Esophagus squamous epithelium (tissue), 5 donors: ENCODE data around the gene TMEM120B. TPM values are rescaled to one million over a fixed set of nuclear protein-coding genes. Genes with fewer than 3 reads are reported as not detected.

Source experiments
- DNase-seq: peaks from one replicate; lab custom pipeline; 2025; lab: John Stamatoyannopoulos, UW
- H3K27ac ChIP-seq, 4 donors: fragments of 200-600 bp; sonication (generic); one replicate each; pipeline ENCODE4 v1.5.1; 2016 to 2019; ENCODE audit warnings: mild to moderate bottlenecking in 1 of 4
- H3K27me3 ChIP-seq, 4 donors: fragments of 200-600 bp; sonication (generic); 1 replicate in 3 of 4; 2 replicates in 1 of 4; pipeline versions ENCODE4 v1.5.1 to v1.6.0; 2017 to 2021; ENCODE audit warnings: antibody characterized with exemption in 1 of 4
- H3K36me3 ChIP-seq, 3 donors: fragments of 200-600 bp; sonication (generic); one replicate each; pipeline ENCODE4 v1.5.1; 2016 to 2019
- H3K4me1 ChIP-seq, 3 donors: fragments of 200-600 bp; sonication (generic); one replicate each; pipeline ENCODE4 v1.5.1; 2017 to 2019
- H3K4me3 ChIP-seq, 4 donors: fragments of 200-600 bp; sonication (generic); 1 replicate in 3 of 4; 2 replicates in 1 of 4; pipeline ENCODE4 v1.5.1; 2016 to 2019; ENCODE audit warnings: mild to moderate bottlenecking in 2 of 4, moderate library complexity in 1 of 4
- H3K9me3 ChIP-seq, 3 donors: fragments of 200-600 bp; sonication (generic); one replicate each; pipeline ENCODE4 v1.5.1; 2016 to 2019
- CTCF ChIP-seq, 6 experiments: fragments of 450-650 bp in 4 of 6; fragments of 200-600 bp in 2 of 6; sonication (generic) in 2 of 6; IDR thresholded peaks; one replicate each; pipeline ENCODE4 v1.5.1; 2016 to 2019; ENCODE audit warnings: antibody characterized with exemption in 6 of 6, mild to moderate bottlenecking in 4 of 6, moderate library complexity in 4 of 6
- POLR2A ChIP-seq, 4 donors: fragments of 450-650 bp; IDR thresholded peaks; one replicate each; pipeline ENCODE4 v1.6.1; 2017; ENCODE audit warnings: antibody characterized with exemption in 4 of 4, mild to moderate bottlenecking in 4 of 4, moderate library complexity in 3 of 4
- whole genome bisulfite sequencing, 2 donors: methylation state at CpG; one replicate each; pipeline ENCODE4 v1.1.5; 2018; 5-methylcytosine and 5-hydroxymethylcytosine counted together
- intact Hi-C: fragments of 100-400 bp; cut with DNase I; formaldehyde crosslinking; loops from one replicate; pipeline ENCODE4 v1.15.0; 2022
- total RNA-seq, 4 donors: library from RNA; depleted of rRNA; stranded (reverse); fragments of >200 nt; gene quantifications; one replicate each; pipeline ENCODE4 v1.1.0, GENCODE V29; 2016
- donor health status: DM: yes; HTN: yes; CAD: no.

The TMEM120B gene
- total RNA-seq, 4 donors from 2014 or later, result 2.7 to 5.2 (median 4.5) TPM

GRCh38 chr12:121769297-121769830 lies 56.8 kb downstream of the TMEM120B start:
- 84 to 86% methylated on average over 6 to 9 of the region's 9 CpGs for WGBS, 2 donors
- H3K27ac ChIP-seq, result no peak overlapping the region
- no peaks in the 10 kb centered on the region for H3K27me3 ChIP-seq
- no peak for DNase-seq
- no peak overlapping the region for H3K4me3 ChIP-seq
- intact Hi-C loops, result no loop called here
- H3K9me3 ChIP-seq, result no peaks in the 10 kb centered on the region
- H3K36me3 ChIP-seq, result no peaks in the 10 kb centered on the region
- peaks cover 7 to 38% (median 17%) of the 10 kb centered on the region in 3 donors for H3K4me1 ChIP-seq
- TF ChIP-seq CTCF (IDR thresholded peaks at IDR 0.05) (no peak), POLR2A (IDR thresholded peaks at IDR 0.05) (no peak)

GRCh38 chr12:121769831-121770301 lies 57.3 kb downstream of the TMEM120B start:
- TF ChIP-seq POLR2A (IDR thresholded peaks at IDR 0.05), result no peak
- no peak for TF ChIP-seq CTCF (IDR thresholded peaks at IDR 0.05)
- Histone ChIP-seq H3K27me3 (no peaks in the 10 kb centered on the region), H3K9me3 (no peaks in the 10 kb centered on the region), H3K36me3 (no peaks in the 10 kb centered on the region), H3K27ac (no peak overlapping the region), H3K4me3 (no peak overlapping the region), H3K4me1 (peaks cover 7 to 38% (median 17%) of the 10 kb centered on the region in 3 donors)
- intact Hi-C loops, result loop anchor here (5.0 kb wide), 1 partner anchor 68 kb away; no protein-coding TSS in a partner anchor
- no peak for DNase-seq
- WGBS, 2 donors, result 72 to 88% methylated on average over 7 to 11 of the region's 11 CpGs

GRCh38 chr12:121770388-121770787 lies 57.8 kb downstream of the TMEM120B start:
- TF ChIP-seq POLR2A (IDR thresholded peaks at IDR 0.05) (no peak), CTCF (IDR thresholded peaks at IDR 0.05) (no peak)
- H3K27ac ChIP-seq, result no peak overlapping the region
- no peaks in the 10 kb centered on the region for H3K27me3 ChIP-seq
- intact Hi-C loops, result loop anchor here (5.0 kb wide), 1 partner anchor 68 kb away; no protein-coding TSS in a partner anchor
- H3K4me3 ChIP-seq, result no peak overlapping the region
- no peaks in the 10 kb centered on the region for H3K9me3 ChIP-seq
- WGBS, 2 donors, result 76 to 94% methylated on average over 5 to 7 of the region's 9 CpGs
- H3K4me1 ChIP-seq, result peaks cover 7 to 37% (median 17%) of the 10 kb centered on the region in 3 donors
- DNase-seq, result no peak
- H3K36me3 ChIP-seq, result no peaks in the 10 kb centered on the region

- Histone ChIP-seq H3K27ac (no peak overlapping the region), H3K9me3 (no peaks in the 10 kb centered on the region), H3K4me1 (peaks cover 7 to 37% (median 17%) of the 10 kb centered on the region in 3 donors), H3K4me3 (no peak overlapping the region), H3K36me3 (no peaks in the 10 kb centered on the region), H3K27me3 (no peaks in the 10 kb centered on the region)
- intact Hi-C loops, result loop anchor here (5.0 kb wide), 1 partner anchor 69 kb away; no protein-coding TSS in a partner anchor
- WGBS, 2 donors, result 87 to 91% methylated on average over 13 to 20 of the region's 25 CpGs
- no peak for DNase-seq
- TF ChIP-seq POLR2A (IDR thresholded peaks at IDR 0.05) (no peak), CTCF (IDR thresholded peaks at IDR 0.05) (no peak)
Measured at GRCh38 chr12:121770813-121771625, 58.5 kb downstream of the TMEM120B start.
